ENCODE results near the gene DNER.

- TF ChIP-seq, protein P1, sequence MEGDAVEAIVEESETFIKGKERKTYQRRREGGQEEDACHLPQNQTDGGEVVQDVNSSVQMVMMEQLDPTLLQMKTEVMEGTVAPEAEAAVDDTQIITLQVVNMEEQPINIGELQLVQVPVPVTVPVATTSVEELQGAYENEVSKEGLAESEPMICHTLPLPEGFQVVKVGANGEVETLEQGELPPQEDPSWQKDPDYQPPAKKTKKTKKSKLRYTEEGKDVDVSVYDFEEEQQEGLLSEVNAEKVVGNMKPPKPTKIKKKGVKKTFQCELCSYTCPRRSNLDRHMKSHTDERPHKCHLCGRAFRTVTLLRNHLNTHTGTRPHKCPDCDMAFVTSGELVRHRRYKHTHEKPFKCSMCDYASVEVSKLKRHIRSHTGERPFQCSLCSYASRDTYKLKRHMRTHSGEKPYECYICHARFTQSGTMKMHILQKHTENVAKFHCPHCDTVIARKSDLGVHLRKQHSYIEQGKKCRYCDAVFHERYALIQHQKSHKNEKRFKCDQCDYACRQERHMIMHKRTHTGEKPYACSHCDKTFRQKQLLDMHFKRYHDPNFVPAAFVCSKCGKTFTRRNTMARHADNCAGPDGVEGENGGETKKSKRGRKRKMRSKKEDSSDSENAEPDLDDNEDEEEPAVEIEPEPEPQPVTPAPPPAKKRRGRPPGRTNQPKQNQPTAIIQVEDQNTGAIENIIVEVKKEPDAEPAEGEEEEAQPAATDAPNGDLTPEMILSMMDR (IDR thresholded peaks at IDR 0.05; ENCODE audit: low read depth, low read length) = no peak
- no peak for TF ChIP-seq EZH2phosphoT487 (IDR thresholded peaks at IDR 0.05; ENCODE audit: low read depth)
These were observed 367.4 kb downstream of the DNER start for GRCh38 chr2:229346816-229347540.

All from OCI-LY3 (cell line).